ENCODE results near the gene SHISA5. TPM values are rescaled to one million over a fixed set of nuclear protein-coding genes. Genes with fewer than 3 reads are reported as not detected.
A peak's percentile ranks its signal among the peaks of the same experiment; 100 is the strongest.

The SHISA5 gene
- total RNA-seq, 2 experiments from 2014 or later: 85.7 to 90.3 TPM

GRCh38 chr3:48446043-48446424 lies 57.9 kb downstream of the SHISA5 start:
- Mint-ChIP-seq H3K4me1 (ENCODE audit: low read depth) (peaks cover 45% of the 10 kb centered on the region), H3K36me3 (ENCODE audit: low read depth) (peaks cover 25% of the 10 kb centered on the region), H3K4me3 (peak overlapping the region; percentile 87), H3K27me3 (ENCODE audit: low read depth) (no peaks in the 10 kb centered on the region), H3K9me3 (no peaks in the 10 kb centered on the region), H3K27ac (peak overlapping the region; percentile 77)
- intact Hi-C loops (cut with micrococcal nuclease): loop anchor here (5.0 to 10.0 kb wide), 2 partner anchors 189 to 216 kb away; partner anchors contain the start of genes CELSR3 and SLC26A6
- CTCF ChIA-PET: interaction anchor here (0.8 to 3.6 kb wide), 7 partner anchors 10 to 111 kb away, joined by 3 to 45 read pairs (median 5); no protein-coding TSS in a partner anchor
- no peak for DNase-seq

- Mint-ChIP-seq H3K27me3 (ENCODE audit: low read depth) (no peaks in the 10 kb centered on the region), H3K9me3 (no peaks in the 10 kb centered on the region), H3K4me1 (ENCODE audit: low read depth) (peaks cover 51% of the 10 kb centered on the region), H3K36me3 (ENCODE audit: low read depth) (peaks cover 29% of the 10 kb centered on the region), H3K27ac (no peak overlapping the region), H3K4me3 (peak overlapping the region; percentile 87)
- intact Hi-C loops (cut with micrococcal nuclease): loop anchor here (5.0 to 10.0 kb wide), 2 partner anchors 189 to 217 kb away; partner anchors contain the start of genes CELSR3 and SLC26A6
- DNase-seq: no peak
- CTCF ChIA-PET: interaction anchor here (0.8 to 3.6 kb wide), 8 partner anchors 9 to 112 kb away, joined by 3 to 45 read pairs (median 5); no protein-coding TSS in a partner anchor
These were observed 58.6 kb downstream of the SHISA5 start for GRCh38 chr3:48445277-48445882.

- Mint-ChIP-seq H3K36me3 (ENCODE audit: low read depth) (peaks cover 31% of the 10 kb centered on the region), H3K27me3 (ENCODE audit: low read depth) (no peaks in the 10 kb centered on the region), H3K9me3 (no peaks in the 10 kb centered on the region), H3K27ac (peak overlapping the region; percentile 96), H3K4me1 (ENCODE audit: low read depth) (peaks cover 52% of the 10 kb centered on the region), H3K4me3 (peak overlapping the region; percentile 93)
- no peak for DNase-seq
- CTCF ChIA-PET: interaction anchor here (0.6 to 2.1 kb wide), 3 partner anchors 41 to 66 kb away, joined by 3 to 7 read pairs (median 4); no protein-coding TSS in a partner anchor
- intact Hi-C loops (cut with micrococcal nuclease): loop anchor here (2.0 to 10.0 kb wide), 4 partner anchors 31 to 193 kb away; partner anchors contain the start of genes PFKFB4 and SLC26A6
These were observed 62.0 kb downstream of the SHISA5 start for GRCh38 chr3:48441940-48442339.

- H3K4me3 Mint-ChIP-seq: peak overlapping the region; percentile 93
- no peak for DNase-seq
- peaks cover 31% of the 10 kb centered on the region for H3K36me3 Mint-ChIP-seq (ENCODE audit: low read depth)
- no peaks in the 10 kb centered on the region for H3K9me3 Mint-ChIP-seq
- H3K4me1 Mint-ChIP-seq (ENCODE audit: low read depth): peaks cover 42% of the 10 kb centered on the region
- peak overlapping the region; percentile 96 for H3K27ac Mint-ChIP-seq
- intact Hi-C loops (cut with micrococcal nuclease): loop anchor here (1.0 to 10.0 kb wide), 7 partner anchors 32 to 252 kb away; partner anchors contain the start of genes CDC25A, PFKFB4, SLC26A6 and ZNF589
- no peaks in the 10 kb centered on the region for H3K27me3 Mint-ChIP-seq (ENCODE audit: low read depth)
- CTCF ChIA-PET: interaction anchor here (0.8 to 2.3 kb wide), 6 partner anchors 10 to 200 kb away, joined by 3 to 15 read pairs (median 5); partner anchors contain the start of genes PLXNB1 and ZNF589
These were observed 63.4 kb downstream of the SHISA5 start for GRCh38 chr3:48440590-48440958.

GRCh38 chr3:48439820-48440589 lies 64.0 kb downstream of the SHISA5 start, which contains the start of the genes CCDC51 and TMA7:
CCDC51 (minus strand) TSS chr3:48440119; CDS start chr3:48435128, 4,991 bp downstream.
TMA7 (plus strand) TSS chr3:48440257; CDS start chr3:48440297, 40 bp downstream.
- intact Hi-C loops (cut with micrococcal nuclease): loop anchor here (1.0 to 10.0 kb wide), 7 partner anchors 33 to 252 kb away; partner anchors contain the start of genes CDC25A, PFKFB4, SLC26A6 and ZNF589
- H3K9me3 Mint-ChIP-seq: no peaks in the 10 kb centered on the region
- peak; percentile 100 for DNase-seq
- H3K27ac Mint-ChIP-seq: peak within 1 kb of the TSS; percentile 96
- CTCF ChIA-PET: interaction anchor here (0.6 to 2.3 kb wide), 12 partner anchors 9 to 251 kb away, joined by 3 to 15 read pairs (median 4); partner anchors contain the start of genes CDC25A, PLXNB1 and ZNF589
- H3K4me3 Mint-ChIP-seq: peak within 1 kb of the TSS; percentile 93
- H3K27me3 Mint-ChIP-seq (ENCODE audit: low read depth): no peaks in the 10 kb centered on the region
- H3K36me3 Mint-ChIP-seq (ENCODE audit: low read depth): peaks cover 31% of the 10 kb centered on the region
- peaks cover 44% of the 10 kb centered on the region for H3K4me1 Mint-ChIP-seq (ENCODE audit: low read depth)

- no peak overlapping the region for H3K27ac Mint-ChIP-seq
- CTCF ChIA-PET: interaction anchor here (2.8 to 6.1 kb wide), 3 partner anchors 17 to 118 kb away, joined by 38 to 162 read pairs (median 72); partner anchors contain the start of gene PFKFB4
- intact Hi-C loops (cut with micrococcal nuclease): no loop called here
These were observed 66.2 kb downstream of the SHISA5 start for GRCh38 chr3:48437812-48438211.

GRCh38 chr3:48436855-48437254 lies 67.1 kb downstream of the SHISA5 start:
- CTCF ChIA-PET: interaction anchor here (0.8 to 6.1 kb wide), 38 partner anchors 8 to 243 kb away, joined by 3 to 162 read pairs (median 9); partner anchors contain the start of genes ATRIP, PFKFB4, SHISA5 and SLC26A6
- Mint-ChIP-seq H3K27me3 (ENCODE audit: low read depth) (no peaks in the 10 kb centered on the region), H3K27ac (no peak overlapping the region), H3K36me3 (ENCODE audit: low read depth) (peaks cover 25% of the 10 kb centered on the region), H3K4me1 (ENCODE audit: low read depth) (peaks cover 44% of the 10 kb centered on the region), H3K4me3 (no peak overlapping the region), H3K9me3 (no peaks in the 10 kb centered on the region)
- intact Hi-C loops (cut with micrococcal nuclease): loop anchor here (1.0 kb wide), 3 partner anchors 36 to 205 kb away; no protein-coding TSS in a partner anchor
- no peak for DNase-seq

More at GRCh38 chr3:48437812-48438211, 66.2 kb downstream of the SHISA5 start:
- no peaks in the 10 kb centered on the region for H3K9me3 Mint-ChIP-seq
- DNase-seq: no peak
- H3K36me3 Mint-ChIP-seq (ENCODE audit: low read depth): peaks cover 31% of the 10 kb centered on the region
- H3K27me3 Mint-ChIP-seq (ENCODE audit: low read depth): no peaks in the 10 kb centered on the region
- no peak overlapping the region for H3K4me3 Mint-ChIP-seq
- peaks cover 51% of the 10 kb centered on the region for H3K4me1 Mint-ChIP-seq (ENCODE audit: low read depth)

- no peak overlapping the region for H3K4me3 Mint-ChIP-seq
- H3K27me3 Mint-ChIP-seq (ENCODE audit: low read depth): no peaks in the 10 kb centered on the region
- H3K9me3 Mint-ChIP-seq: no peaks in the 10 kb centered on the region
- CTCF ChIA-PET: interaction anchor here (0.5 to 6.1 kb wide), 78 partner anchors 9 to 655 kb away, joined by 3 to 162 read pairs (median 5); partner anchors contain the start of genes ATRIP, CDC25A, PFKFB4 and SHISA5
- peaks cover 40% of the 10 kb centered on the region for H3K4me1 Mint-ChIP-seq (ENCODE audit: low read depth)
- H3K27ac Mint-ChIP-seq: no peak overlapping the region
- intact Hi-C loops (cut with micrococcal nuclease): loop anchor here (1.0 kb wide), 3 partner anchors 35 to 204 kb away; no protein-coding TSS in a partner anchor
- DNase-seq: no peak
- peaks cover 25% of the 10 kb centered on the region for H3K36me3 Mint-ChIP-seq (ENCODE audit: low read depth)
These were observed 67.5 kb downstream of the SHISA5 start for GRCh38 chr3:48436477-48436787.

GRCh38 chr3:48435774-48436476 lies 68.0 kb downstream of the SHISA5 start:
- peaks cover 38% of the 10 kb centered on the region for H3K4me1 Mint-ChIP-seq (ENCODE audit: low read depth)

GRCh38 chr3:48435223-48435595 lies 68.8 kb downstream of the SHISA5 start:
- H3K9me3 Mint-ChIP-seq: no peaks in the 10 kb centered on the region
- no peak for DNase-seq
- H3K4me3 Mint-ChIP-seq: no peak overlapping the region
- peaks cover 21% of the 10 kb centered on the region for H3K36me3 Mint-ChIP-seq (ENCODE audit: low read depth)
- CTCF ChIA-PET: interaction anchor here (0.5 to 6.1 kb wide), 41 partner anchors 8 to 484 kb away, joined by 3 to 162 read pairs (median 7); partner anchors contain the start of genes ATRIP, CDC25A, PFKFB4 and SLC26A6
- intact Hi-C loops (cut with micrococcal nuclease): no loop called here
- no peak overlapping the region for H3K27ac Mint-ChIP-seq
- peaks cover 39% of the 10 kb centered on the region for H3K4me1 Mint-ChIP-seq (ENCODE audit: low read depth)
- H3K27me3 Mint-ChIP-seq (ENCODE audit: low read depth): no peaks in the 10 kb centered on the region

More at GRCh38 chr3:48435774-48436476, 68.0 kb downstream of the SHISA5 start:
- H3K27ac Mint-ChIP-seq: no peak overlapping the region
- CTCF ChIA-PET: interaction anchor here (0.5 to 6.1 kb wide), 82 partner anchors 9 to 656 kb away, joined by 3 to 162 read pairs (median 5); partner anchors contain the start of genes ATRIP, CDC25A, PFKFB4 and SHISA5
- H3K4me3 Mint-ChIP-seq: no peak overlapping the region
- no peaks in the 10 kb centered on the region for H3K9me3 Mint-ChIP-seq
- H3K36me3 Mint-ChIP-seq (ENCODE audit: low read depth): peaks cover 26% of the 10 kb centered on the region
- peak; percentile 92 for DNase-seq
- H3K27me3 Mint-ChIP-seq (ENCODE audit: low read depth): no peaks in the 10 kb centered on the region
- intact Hi-C loops (cut with micrococcal nuclease): loop anchor here (1.0 kb wide), 3 partner anchors 35 to 204 kb away; no protein-coding TSS in a partner anchor

Data from activated naive CD4-positive, alpha-beta T cell treated with anti-CD3 and anti-CD28 coated beads for 36 hours (primary cell).